ENCODE measurements around the gene ABLIM3. TPM values are rescaled to one million over a fixed set of nuclear protein-coding genes. Genes with fewer than 3 reads are reported as not detected.

Gene ABLIM3
- total and polyA plus RNA-seq, 11 donors, result 43.2 to 175 (median 97.8) TPM

DNA sequence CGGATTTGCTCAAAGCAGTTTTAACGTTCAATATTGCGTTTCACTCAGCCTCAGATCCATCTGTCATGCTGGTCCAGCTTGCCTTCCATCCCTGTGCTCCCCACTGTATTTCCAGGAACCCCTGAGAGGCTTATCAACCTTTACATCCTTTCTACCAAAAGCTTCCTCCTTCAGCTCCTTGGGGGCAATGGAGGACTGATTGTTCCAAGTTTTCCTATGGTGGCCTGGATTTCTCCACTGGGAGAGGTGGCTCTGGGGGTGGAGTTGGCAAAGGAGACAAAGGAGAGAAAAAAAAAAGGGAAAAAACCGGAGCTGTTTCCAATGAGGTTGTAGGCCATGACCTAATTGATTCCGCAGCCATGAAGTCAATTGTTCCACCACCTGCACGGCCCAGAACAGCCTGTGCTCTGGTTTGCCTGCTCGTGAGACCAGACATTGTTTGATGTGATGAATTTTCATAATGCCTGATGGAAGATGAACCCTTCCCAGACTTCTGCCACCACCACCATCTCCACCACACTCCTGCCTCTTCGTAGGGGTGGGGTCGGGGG lies 54.1 kb downstream of the ABLIM3 start:
- intact Hi-C loops (cut with DNase I), result loop anchor here in 1 of 10 donors (5.0 kb wide), 1 partner anchor 53 kb away; the partner anchor contains the start of gene ABLIM3
- peak overlapping the region; percentile 47 to 86 (median 83) for H3K27ac ChIP-seq

DNA sequence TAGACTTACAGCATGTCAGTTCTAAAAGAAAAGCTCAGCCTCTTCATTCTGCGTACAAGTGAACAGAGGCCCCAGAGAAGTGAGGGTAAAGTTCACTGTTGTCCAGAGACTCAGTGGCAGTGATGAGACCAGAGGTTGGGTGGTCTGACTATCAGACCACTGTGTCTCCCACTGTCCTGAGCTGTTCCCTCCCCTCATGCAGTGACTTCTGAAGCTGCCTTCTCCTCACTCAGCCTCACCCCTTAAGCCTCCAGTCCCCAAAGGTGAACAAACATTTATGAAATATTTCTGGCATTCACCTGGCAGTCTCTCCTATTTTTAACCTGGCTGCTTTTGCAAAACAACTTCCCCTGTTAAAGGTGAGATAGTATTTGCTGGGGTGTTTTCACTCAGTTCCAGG lies 54.7 kb downstream of the ABLIM3 start:
- Histone ChIP-seq H3K27me3 (no peaks in the 10 kb centered on the region), H3K4me1 (peaks cover 3 to 58% (median 32%) of the 10 kb centered on the region in 12 donors), H3K9me3 (no peaks in the 10 kb centered on the region), H3K36me3 (peaks cover 0 to 30% (median 25%) of the 10 kb centered on the region in 9 donors), H3K4me3 (no peak overlapping the region), H3K27ac (peak overlapping the region; percentile 47 to 86 (median 83))
- WGBS, 4 donors, result 71 to 83% (median 80%) methylated on average over 1 of the region's 1 CpG
- DNase-seq, result no peak
- intact Hi-C loops (cut with DNase I), result loop anchor here in 1 of 10 donors (5.0 kb wide), 1 partner anchor 54 kb away; the partner anchor contains the start of gene ABLIM3
- peak in 2 of 4 donors; percentile 1 to 9 for ATAC-seq
- TF ChIP-seq, protein P1, sequence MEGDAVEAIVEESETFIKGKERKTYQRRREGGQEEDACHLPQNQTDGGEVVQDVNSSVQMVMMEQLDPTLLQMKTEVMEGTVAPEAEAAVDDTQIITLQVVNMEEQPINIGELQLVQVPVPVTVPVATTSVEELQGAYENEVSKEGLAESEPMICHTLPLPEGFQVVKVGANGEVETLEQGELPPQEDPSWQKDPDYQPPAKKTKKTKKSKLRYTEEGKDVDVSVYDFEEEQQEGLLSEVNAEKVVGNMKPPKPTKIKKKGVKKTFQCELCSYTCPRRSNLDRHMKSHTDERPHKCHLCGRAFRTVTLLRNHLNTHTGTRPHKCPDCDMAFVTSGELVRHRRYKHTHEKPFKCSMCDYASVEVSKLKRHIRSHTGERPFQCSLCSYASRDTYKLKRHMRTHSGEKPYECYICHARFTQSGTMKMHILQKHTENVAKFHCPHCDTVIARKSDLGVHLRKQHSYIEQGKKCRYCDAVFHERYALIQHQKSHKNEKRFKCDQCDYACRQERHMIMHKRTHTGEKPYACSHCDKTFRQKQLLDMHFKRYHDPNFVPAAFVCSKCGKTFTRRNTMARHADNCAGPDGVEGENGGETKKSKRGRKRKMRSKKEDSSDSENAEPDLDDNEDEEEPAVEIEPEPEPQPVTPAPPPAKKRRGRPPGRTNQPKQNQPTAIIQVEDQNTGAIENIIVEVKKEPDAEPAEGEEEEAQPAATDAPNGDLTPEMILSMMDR (IDR thresholded peaks at IDR 0.05), result no peak
- no peak for TF ChIP-seq POLR2A (IDR thresholded peaks at IDR 0.05)

More for the DNA sequence above, 54.1 kb downstream of the ABLIM3 start:
- WGBS, 4 donors, result 53 to 63% (median 59%) methylated on average over 9 of the region's 9 CpGs
- peaks cover 3 to 53% (median 28%) of the 10 kb centered on the region in 12 donors for H3K4me1 ChIP-seq
- DNase-seq (peak; percentile 50 to 68 (median 62)), ATAC-seq (peak; percentile 85 to 90 (median 88))
- TF ChIP-seq, protein P1 (IDR thresholded peaks at IDR 0.05), result no peak
- no peak for TF ChIP-seq POLR2A (IDR thresholded peaks at IDR 0.05)
- H3K4me3 ChIP-seq, result no peak overlapping the region
- H3K9me3 ChIP-seq, result no peaks in the 10 kb centered on the region
- H3K27me3 ChIP-seq, result no peaks in the 10 kb centered on the region
- peaks cover 0 to 25% (median 20%) of the 10 kb centered on the region in 9 donors for H3K36me3 ChIP-seq

DNA sequence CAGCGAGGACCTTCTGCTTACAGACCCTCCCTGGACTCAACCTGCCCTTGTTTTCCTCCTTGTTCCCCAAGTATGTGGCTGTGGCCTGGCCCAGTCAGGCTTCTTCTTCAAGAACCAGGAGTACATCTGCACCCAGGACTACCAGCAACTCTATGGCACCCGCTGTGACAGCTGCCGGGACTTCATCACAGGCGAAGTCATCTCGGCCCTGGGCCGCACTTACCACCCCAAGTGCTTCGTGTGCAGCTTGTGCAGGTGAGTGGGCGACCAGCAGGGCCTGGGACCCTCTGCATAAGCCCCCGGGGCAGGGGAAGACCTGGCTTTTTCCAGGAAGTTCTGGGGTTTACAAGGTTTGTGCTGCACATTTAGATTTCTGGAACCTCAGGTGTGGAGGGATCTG lies 56.9 kb downstream of the ABLIM3 start:
- no peak for TF ChIP-seq POLR2A (IDR thresholded peaks at IDR 0.05)
- TF ChIP-seq, protein P1 (IDR thresholded peaks at IDR 0.05), result no peak
- Histone ChIP-seq H3K27me3 (no peaks in the 10 kb centered on the region), H3K36me3 (peaks cover under 1 to 52% (median 47%) of the 10 kb centered on the region in 9 donors), H3K4me1 (peaks cover 0 to 50% (median 31%) of the 10 kb centered on the region in 12 donors), H3K9me3 (no peaks in the 10 kb centered on the region), H3K4me3 (no peak overlapping the region), H3K27ac (peak overlapping the region in 6 of 12 donors; percentile 45 to 85 (median 83))
- no peak for DNase-seq
- intact Hi-C loops (cut with DNase I), result loop anchor here in 1 of 10 donors (5.0 kb wide), 1 partner anchor 56 kb away; the partner anchor contains the start of gene ABLIM3
- no peak for ATAC-seq
- 92 to 97% (median 95%) methylated on average over 8 to 9 of the region's 9 CpGs for WGBS, 4 donors

DNA sequence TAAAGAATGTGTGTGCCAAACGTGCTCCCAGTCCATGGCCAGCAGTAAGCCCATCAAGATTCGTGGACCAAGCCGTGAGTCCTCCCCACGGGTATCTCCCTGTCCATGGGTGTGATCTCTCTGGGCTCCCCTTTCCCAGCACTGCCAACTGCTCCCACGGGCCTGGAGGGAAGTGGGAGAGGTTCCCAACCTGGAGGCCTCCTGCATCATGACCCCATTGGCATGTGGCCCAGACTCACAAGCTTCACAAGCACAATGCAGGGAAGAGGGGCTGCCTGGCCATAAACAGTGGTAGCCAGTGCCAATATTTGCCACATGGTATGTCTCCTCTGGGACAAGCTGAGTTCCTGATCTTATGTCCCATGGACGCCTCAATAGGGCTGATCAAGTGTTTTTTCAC lies 59.1 kb downstream of the ABLIM3 start:
- ATAC-seq (peak in 1 of 4 donors; percentile 14), DNase-seq (no peak)
- intact Hi-C loops (cut with DNase I), result no loop called here
- Histone ChIP-seq H3K4me1 (peaks cover 0 to 59% (median 40%) of the 10 kb centered on the region in 12 donors), H3K4me3 (no peak overlapping the region), H3K27ac (peak overlapping the region in 6 of 12 donors; percentile 6 to 31 (median 20)), H3K27me3 (no peaks in the 10 kb centered on the region), H3K9me3 (no peaks in the 10 kb centered on the region), H3K36me3 (peaks cover 3 to 73% (median 58%) of the 10 kb centered on the region in 9 donors)
- TF ChIP-seq, protein P1 (IDR thresholded peaks at IDR 0.05), result no peak
- no peak for TF ChIP-seq POLR2A (IDR thresholded peaks at IDR 0.05)
- 37 to 43% (median 39%) methylated on average over 6 of the region's 6 CpGs for WGBS, 4 donors
